GM21390 (cell line): ENCODE measurements around the gene TEX44.
"Not testable (repeated sequence)": the region's sequence is repeated elsewhere in the genome, so short reads cannot be mapped to it uniquely, and the experiment has no call there.

Source experiments
- ATAC-seq: cut with Tn5 transposase; IDR thresholded peaks from one replicate; pipeline ENCODE4 v1.9.1; 2021; ENCODE audit not compliant: unreplicated experiment

Gene TEX44

DNA sequence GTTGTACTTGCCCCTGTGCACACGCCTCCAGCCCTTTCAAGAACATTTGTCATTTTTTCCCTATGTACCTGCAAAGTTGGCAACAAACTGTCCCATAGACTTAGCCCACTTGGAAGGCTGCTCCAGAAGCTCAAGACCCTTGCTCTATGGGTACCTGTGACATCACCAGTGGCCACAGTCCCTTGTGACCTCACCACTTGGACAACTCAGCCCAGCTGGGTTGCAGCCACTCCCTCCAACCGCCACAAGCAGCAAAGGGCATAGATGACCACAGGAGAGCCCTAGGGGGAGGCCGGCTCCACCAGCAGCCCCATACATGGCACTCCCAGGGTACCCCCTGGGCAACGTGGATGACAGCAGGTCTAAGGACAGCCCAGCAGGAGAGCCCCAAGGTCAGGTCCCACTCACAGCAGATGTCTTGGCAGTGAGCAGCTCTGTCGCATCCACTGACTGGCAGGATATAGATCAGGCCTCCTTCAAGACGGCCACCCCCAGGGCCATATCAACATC is at the start of gene TEX44:
TEX44 (plus strand) TSS at position 229 of the 510 bp plus-strand sequence; CDS start at position 317, 88 bp downstream.
- no peak for ATAC-seq

DNA sequence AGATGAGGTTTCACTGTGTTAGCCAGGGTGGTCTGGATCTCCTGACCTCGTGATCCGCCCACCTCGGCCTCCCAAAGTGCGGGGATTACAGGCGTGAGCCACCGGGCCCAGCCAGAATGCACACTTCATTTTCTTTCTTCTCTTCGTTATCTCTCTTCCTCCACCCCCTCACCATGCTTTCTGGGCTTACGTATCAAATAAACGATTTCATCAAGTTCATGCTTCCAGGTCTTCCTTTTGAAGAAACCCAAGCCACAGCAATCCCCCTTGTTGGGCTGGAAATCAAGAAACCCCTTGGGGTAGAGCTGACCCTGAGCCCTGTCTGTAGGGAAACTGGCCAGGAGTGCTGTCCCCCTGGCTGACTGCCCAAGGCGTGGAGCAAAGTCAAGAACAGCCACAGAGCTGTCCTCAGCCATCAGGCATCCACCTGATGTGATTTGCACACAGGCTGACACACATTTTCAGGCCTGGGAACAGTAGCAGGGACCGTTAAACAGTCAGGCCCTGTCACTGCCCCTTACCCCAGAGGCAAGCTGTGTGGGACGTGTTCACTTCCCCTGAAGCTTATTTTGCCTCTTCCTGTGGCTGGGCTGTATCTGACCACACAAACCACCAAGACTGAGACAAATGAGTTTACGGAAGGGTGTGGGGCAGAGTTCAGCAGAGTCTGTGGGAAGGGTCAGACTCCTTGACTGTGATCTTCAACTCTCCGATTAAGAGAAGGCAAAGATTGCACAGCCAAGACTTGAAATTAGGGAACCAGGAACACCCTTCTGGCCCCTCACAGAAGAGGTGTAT is 47.4 kb upstream of the TEX44 start:
- ATAC-seq = peak; percentile 98

GRCh38 chr2:231546014-231546715 is 46.5 kb upstream of the TEX44 start:
- ATAC-seq = no peak

DNA sequence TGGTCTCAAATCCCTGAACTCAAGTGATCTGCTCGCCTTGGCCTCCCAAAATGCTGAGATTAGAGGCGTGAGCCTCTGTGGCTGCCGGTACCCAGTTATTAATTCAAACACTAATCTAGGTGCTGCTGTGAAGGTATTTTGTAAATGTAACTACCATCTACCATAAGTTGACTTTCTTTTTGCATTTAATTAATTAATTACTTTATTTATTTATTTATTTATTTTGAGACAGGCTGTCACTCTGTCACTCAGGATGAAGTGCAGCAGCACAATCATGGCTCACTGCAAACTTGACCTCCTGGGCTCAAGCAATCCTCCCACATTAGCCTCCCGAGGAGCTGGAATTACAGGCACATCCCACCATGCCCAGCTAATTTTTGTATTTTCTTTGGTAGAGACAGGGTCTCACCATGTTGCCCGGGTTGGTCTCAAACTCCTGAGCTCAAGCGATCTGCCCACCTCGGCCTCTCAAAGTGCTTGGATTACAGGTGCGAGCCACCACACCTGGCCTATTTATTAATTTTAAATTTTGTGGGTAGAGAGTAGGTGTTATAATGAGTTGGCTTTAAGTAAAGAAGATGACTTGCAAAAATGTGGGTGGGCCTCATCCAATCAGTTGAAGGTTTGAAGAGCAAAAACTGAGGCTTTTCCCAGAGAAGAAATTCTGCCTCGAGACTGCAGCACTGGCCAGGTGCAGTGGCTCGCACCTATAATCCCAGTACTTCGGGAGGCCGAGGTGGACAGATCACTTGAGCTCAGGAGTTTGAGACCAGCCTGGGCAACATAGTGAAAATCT is 45.2 kb upstream of the TEX44 start:
- no peak for ATAC-seq

- ATAC-seq = no peak
These were observed 43.9 kb upstream of the TEX44 start for GRCh38 chr2:231548752-231549151.

- ATAC-seq = no peak
These were observed 43.0 kb upstream of the TEX44 start for GRCh38 chr2:231549446-231550239.

GRCh38 chr2:231552752-231553151 is 39.9 kb upstream of the TEX44 start:
- ATAC-seq = no peak

DNA sequence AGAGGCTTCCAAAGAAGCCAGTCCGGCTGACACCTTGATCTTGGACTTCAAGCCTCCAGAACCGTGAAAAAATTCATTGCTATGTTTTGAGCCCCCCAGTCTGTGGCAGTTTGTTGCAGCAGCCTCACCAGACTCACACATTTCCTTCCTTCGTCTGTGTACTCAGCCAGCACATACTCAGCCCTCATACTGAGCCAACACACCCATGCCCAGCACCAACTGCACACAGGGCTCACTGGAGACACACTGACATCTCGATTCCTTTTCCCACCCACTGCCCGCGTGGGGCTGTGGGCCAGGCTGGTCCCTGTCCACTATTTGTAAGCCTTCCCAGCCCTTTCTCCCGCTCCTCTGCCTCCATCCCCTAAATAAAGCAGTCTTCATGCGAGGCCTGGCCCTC is 38.3 kb upstream of the TEX44 start:
- no peak for ATAC-seq

GRCh38 chr2:231554748-231555545 is 37.7 kb upstream of the TEX44 start:
- ATAC-seq = no peak

GRCh38 chr2:231556496-231556895 is 36.2 kb upstream of the TEX44 start:
- ATAC-seq = not testable (repeated sequence)

GRCh38 chr2:231556981-231557380 is 35.7 kb upstream of the TEX44 start:
- ATAC-seq = no peak

GRCh38 chr2:231557571-231558217 is 35.0 kb upstream of the TEX44 start:
- peak; percentile 81 for ATAC-seq

- ATAC-seq = no peak
These were observed 29.2 kb upstream of the TEX44 start for GRCh38 chr2:231563378-231563961.

DNA sequence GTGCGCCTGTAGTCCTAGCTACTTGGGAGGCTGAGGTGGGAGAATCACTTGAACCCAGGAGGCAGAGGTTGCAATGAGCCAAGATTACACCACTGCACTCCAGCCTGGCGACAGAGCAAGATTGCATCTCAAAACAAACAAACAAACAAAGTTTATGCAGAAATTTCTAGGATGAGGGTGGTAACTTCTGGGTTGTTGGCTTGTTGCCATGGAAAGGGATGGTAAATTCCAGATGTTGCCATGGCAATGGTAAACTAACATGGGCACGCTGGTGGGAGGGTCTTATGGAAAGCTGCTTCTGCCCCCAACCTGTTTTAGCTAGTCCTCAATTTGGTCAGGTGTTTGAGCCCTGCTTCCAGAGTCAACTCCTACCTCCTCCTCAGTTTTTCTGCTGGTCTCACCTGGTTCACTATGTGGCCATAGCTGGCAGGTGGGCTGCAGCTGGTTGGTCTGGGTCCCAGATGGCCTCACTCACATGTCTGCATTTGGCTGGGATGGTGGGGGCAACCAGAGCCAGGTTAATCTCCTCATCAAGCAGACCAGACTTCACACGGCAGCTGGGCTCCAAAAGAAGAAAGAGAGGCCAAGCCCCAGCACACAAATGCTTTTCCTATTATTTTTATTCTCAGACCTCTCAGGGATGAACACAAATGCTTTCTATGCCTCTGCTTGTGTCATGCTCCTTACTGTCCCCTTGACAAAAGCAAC is 26.6 kb upstream of the TEX44 start:
- ATAC-seq = no peak

DNA sequence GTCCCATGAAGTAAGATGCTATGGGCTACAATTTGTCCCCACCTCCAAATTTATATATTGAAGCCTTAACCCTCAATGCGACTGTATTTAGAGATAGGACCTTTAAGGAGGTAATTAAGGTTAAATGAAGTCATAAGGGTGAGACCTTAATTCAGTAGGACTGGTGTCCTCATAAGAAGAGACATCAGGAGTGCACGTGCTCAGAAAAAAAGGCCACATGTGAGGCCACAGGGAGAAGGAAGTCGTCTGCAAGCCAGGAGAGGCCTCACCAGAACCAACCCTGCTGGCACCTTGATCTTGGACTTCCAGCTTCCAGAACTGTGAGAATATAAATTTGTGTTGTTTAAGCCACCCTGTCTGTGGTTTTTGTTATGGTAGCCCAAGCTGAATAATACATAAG is 25.5 kb upstream of the TEX44 start:
- ATAC-seq = no peak

DNA sequence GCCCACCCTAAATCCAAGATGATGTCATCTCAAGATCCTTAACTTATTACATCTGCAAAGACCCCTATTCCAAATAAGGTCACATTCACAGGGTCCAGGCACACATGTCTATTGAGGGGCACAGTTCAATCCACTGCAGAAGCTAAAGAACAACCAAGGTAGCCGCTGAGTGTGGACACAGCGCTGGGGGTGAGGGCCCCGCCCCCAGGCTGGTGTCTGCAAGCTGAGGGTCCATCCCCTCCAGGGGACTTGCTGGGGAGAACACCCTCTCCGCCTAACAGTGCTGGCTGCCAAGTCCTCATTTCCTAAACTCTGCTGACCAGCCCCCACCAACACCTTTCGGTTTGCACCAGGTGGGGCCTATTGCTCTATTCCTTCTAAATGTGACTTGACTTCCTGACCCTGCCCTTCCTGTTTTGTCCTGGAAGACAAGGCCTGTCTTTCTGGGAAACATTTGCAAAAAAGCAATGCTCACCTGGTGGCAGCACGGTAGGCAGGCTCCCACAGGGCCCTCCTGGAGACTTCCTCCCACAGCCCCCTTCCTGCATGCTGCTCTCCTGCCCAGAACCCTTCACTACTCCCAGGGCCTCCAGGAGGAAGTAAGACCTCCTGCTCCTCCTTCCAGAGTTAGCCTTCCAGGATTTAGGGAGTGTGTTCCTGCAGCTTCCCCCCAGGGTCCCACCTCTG is 24.4 kb upstream of the TEX44 start:
- no peak for ATAC-seq

GRCh38 chr2:231568785-231569435 is 23.8 kb upstream of the TEX44 start:
- no peak for ATAC-seq
